Lung microvascular endothelial cell (primary cell): Measurements from ENCODE around the gene UPK3B. TPM values are rescaled to one million over a fixed set of nuclear protein-coding genes. Genes with fewer than 3 reads are reported as not detected.
"Not testable (repeated sequence)": the region's sequence is repeated elsewhere in the genome, so short reads cannot be mapped to it uniquely, and the experiment has no call there.

Experiments
- DNase-seq, 2 donors: peaks; one replicate each; pipeline versions ENCODE4 v3.0.0 to v3.0.0-alpha.2; 2010; ENCODE audit warnings: low read depth in 2 of 2
- total RNA-seq: library from RNA; depleted of rRNA; stranded (reverse); fragments of >200 nt; gene quantifications from 2 replicates; pipeline ENCODE4 v1.2.1, GENCODE V29; 2014

UPK3B gene
- total RNA-seq, result under 0.01 TPM in 2 replicates

DNA sequence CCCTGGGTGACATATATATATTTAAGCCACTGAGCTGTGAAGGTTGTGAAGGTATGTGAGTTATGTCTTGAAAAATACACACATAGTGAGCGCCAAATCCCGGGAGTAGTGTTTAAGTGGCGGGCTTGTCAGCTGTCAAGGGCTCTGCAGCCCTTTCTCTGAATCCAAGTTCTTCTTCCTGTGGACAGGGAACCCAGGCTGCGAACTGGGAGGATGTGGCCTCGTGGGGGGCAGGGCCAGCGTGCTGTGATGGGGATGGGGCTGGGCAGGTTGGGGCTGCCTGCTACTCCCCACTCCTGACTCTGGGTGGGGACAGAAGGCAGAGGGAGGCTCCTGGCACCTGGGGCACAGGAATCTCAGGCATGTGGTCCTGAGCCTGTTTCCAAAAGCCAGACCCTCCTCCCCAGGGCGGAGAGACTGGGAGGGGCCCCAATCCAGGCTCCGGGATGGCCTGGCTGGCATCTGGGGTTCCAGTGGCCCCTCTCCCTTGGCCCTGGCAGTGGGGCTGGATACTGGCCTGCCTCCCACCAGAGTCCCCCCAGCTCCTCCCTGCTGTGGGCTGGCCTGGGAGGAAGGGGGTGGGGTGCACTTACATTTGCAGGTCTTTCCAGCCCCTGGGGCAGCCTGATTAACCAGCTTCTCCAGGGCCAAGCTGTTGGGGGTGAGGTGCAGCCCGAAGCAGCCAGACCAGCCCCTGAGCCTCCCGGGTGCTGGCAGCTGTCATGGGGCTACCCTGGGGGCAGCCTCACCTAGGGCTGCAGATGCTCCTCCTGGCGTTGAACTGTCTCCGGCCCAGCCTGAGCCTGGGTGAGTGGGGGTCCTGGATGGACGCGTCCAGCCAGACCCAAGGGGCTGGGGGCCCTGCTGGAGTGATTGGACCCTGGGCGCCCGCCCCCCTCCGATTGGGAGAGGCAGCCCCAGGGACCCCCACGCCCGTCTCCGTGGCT, at the start of gene UPK3B:
TSS of gene UPK3B (plus strand) at position 622 of the 947 bp plus-strand sequence. CDS start at position 723, 101 bp downstream.
- no peak for DNase-seq

DNA sequence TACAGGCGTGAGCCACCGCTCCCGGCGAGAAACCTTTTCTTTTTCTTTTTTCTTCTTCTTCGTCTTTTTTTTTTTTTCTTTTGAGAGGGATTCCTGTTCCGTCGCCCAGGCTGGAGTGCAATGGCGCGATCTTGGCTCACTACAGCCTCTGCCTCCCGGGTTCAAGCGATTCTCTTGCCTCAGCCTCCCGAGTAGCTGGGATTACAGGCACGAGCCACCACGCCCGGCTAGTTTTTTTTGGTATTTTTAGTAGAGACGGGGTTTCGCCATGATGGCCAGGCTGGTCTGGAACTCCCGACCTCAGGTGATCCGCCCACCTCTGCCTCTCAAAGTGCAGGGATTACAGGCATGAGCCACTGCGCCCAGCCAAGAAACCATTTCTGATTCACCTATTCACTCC, 49.6 kb upstream of the UPK3B start:
- not testable (repeated sequence) for DNase-seq

- DNase-seq, result not testable (repeated sequence)
Observed at GRCh38 chr7:76461464-76462101, 48.8 kb upstream of the UPK3B start, which contains the start of gene DTX2. DTX2 (plus strand) TSS chr7:76461709; CDS start chr7:76480510, 18,801 bp downstream.

GRCh38 chr7:76462271-76462882, 48.0 kb upstream of the UPK3B start:
- not testable (repeated sequence) for DNase-seq

- DNase-seq, result not testable (repeated sequence)
Observed at GRCh38 chr7:76464959-76465358, 45.4 kb upstream of the UPK3B start.

- DNase-seq, result not testable (repeated sequence)
Observed at GRCh38 chr7:76465950-76466349, 44.4 kb upstream of the UPK3B start.

GRCh38 chr7:76467743-76468404, 42.5 kb upstream of the UPK3B start:
- not testable (repeated sequence) for DNase-seq

GRCh38 chr7:76471556-76472221, 38.7 kb upstream of the UPK3B start:
- DNase-seq, result not testable (repeated sequence)

- not testable (repeated sequence) for DNase-seq
Observed at GRCh38 chr7:76473097-76473496, 37.3 kb upstream of the UPK3B start.

GRCh38 chr7:76476280-76476679, 34.1 kb upstream of the UPK3B start:
- DNase-seq, result not testable (repeated sequence)

DNA sequence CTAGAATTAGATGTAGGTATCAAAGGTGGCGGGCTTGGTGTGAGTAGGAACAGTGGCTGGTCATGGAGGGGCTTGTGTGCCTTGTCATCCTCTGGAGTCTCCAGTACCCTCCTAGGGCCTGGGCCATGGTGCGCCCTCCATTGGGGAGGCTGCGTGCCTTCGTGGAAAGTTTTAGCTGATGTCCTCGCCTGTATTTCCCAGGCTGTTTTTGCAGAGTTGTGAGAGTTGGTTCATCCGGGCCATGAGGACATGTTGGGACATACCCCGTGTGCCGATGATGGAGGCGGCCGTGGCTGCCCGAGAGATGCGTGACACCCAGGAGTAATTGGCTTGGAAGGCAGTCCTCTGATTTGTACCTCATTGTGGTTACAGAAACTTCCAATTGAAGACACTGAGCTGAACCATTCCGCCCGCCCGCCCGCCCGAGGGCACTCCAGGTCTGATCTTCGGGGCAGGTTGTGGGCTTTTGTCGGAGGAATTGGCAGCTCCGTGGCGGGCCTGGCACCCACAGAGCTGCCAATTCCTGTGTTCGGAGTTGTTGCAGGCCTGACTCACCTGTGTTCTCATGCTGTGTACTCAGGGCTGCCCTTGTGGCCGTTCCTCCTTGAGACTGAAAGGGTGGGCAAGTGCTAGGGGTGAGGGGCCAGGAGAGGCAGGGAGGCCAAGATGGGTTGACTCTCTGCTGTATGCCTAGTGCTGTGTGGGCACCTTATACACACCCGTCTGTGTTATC, 33.4 kb upstream of the UPK3B start:
- DNase-seq, result not testable (repeated sequence)

GRCh38 chr7:76479628-76480027, 30.7 kb upstream of the UPK3B start:
- DNase-seq, result not testable (repeated sequence)

- not testable (repeated sequence) for DNase-seq
Observed at GRCh38 chr7:76480403-76481253, 29.7 kb upstream of the UPK3B start.

DNA sequence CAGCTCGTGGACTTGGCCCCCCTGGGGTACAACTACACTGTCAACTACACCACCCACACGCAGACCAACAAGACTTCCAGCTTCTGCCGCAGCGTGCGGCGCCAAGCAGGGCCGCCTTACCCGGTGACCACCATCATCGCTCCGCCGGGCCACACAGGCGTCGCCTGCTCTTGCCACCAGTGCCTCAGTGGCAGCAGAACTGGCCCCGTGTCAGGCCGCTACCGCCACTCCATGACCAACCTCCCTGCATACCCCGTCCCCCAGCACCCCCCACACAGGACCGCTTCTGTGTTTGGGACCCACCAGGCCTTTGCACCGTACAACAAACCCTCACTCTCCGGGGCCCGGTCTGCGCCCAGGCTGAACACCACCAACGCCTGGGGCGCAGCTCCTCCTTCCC, 27.7 kb upstream of the UPK3B start:
- DNase-seq, result not testable (repeated sequence)

DNA sequence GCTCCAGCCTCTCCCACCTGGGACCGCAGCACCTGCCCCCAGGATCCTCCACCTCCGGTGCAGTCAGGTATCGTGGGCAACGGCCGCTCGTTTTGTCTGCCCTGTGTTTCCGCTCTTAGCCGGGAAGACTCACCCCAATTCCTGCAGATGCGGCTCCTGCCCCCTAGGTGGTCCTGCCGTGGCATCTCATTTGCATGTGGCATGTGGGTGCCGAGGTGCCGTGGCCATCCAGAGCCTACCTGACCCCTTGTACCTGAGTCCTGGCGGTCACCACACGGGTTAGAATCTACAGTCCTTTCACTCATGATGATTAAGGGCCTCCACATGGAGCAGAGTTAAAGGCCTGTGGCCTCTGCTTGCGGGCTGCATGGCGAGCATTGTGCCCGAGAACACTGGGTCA, 27.3 kb upstream of the UPK3B start:
- DNase-seq, result not testable (repeated sequence)

DNA sequence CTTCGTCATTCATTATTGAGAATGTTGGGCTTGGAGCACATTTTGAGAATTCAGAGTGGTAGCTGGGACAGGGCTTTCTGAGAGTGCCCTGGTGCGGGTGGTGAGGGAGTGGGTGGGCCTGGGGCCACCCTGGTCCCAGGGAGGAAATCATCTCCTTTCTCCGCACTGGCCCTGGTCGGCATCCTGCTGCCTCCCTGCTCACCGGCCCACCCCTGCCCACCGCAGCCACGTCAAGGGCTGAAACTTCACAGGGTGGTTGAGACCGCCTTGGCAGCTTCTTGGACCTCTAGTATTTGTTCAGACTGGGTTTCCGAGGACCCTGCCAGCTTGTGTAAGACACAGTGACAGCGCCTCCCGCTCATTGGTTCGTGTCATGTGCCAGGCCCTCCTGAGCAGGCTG, 25.9 kb upstream of the UPK3B start:
- DNase-seq, result not testable (repeated sequence)

- DNase-seq, result not testable (repeated sequence)
Observed at GRCh38 chr7:76485822-76486610, 24.3 kb upstream of the UPK3B start.

GRCh38 chr7:76486618-76487017, 23.7 kb upstream of the UPK3B start:
- DNase-seq, result not testable (repeated sequence)
